GM21390 (cell line): ENCODE data around the gene CEP131.

Experiments
- ATAC-seq: cut with Tn5 transposase; IDR thresholded peaks from one replicate; pipeline ENCODE4 v1.9.1; 2021; ENCODE audit not compliant: unreplicated experiment

CEP131 gene

GRCh38 chr17:81170727-81171494, 51.9 kb downstream of the CEP131 start:
- no peak for ATAC-seq

DNA sequence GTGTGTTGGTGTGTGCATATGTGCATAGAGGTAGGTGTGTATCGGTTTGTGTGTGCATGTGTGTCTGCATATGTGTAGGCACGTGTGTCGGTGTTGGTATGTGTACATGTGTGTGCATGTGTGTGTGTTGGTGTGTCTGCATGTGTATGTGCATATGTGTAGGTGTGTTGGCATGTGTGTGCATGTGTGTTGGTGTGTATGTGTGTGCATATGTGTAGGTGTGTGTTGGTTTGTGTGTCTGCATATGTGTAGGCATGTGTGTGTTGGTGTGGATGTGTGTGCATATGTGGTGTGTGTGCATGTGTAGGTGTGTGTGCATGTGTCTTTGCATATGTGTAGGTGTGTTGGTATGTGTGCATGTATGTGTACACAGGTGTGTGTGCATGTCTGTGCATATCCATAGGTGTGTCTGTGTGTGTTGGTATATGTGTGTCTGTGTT, 52.9 kb downstream of the CEP131 start:
- no peak for ATAC-seq

- no peak for ATAC-seq
These were observed 55.1 kb downstream of the CEP131 start for GRCh38 chr17:81167638-81168037.

- no peak for ATAC-seq
These were observed 55.6 kb downstream of the CEP131 start for GRCh38 chr17:81167194-81167524.

DNA sequence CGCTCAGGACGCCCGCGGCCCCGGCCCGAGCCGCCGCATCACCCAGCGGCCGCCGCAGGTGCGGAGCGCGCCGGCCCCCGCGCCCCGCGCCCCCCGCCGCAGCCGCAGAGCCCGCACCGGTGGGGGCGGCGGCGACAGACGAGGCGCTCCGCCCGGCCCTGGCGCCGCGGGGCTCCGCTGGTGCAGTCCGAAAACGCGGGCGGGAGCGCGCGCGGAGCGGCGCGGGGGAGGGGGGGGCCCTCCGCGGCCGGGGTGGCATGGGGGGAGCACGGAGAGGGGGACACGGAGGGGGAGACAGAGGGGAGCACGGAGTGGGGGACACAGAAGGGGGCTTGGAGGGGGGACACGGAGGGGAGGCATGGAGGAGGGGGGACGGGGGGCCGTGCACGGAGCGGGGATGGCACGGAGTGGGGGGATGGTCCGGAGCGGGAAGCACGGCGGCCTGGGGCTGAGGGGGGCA, 56.7 kb downstream of the CEP131 start, which contains the start of gene AATK:
TSS of gene AATK (minus strand) at position 189 of the 460 bp plus-strand sequence. CDS start 229 bp downstream, outside the sequence.
- ATAC-seq = no peak

DNA sequence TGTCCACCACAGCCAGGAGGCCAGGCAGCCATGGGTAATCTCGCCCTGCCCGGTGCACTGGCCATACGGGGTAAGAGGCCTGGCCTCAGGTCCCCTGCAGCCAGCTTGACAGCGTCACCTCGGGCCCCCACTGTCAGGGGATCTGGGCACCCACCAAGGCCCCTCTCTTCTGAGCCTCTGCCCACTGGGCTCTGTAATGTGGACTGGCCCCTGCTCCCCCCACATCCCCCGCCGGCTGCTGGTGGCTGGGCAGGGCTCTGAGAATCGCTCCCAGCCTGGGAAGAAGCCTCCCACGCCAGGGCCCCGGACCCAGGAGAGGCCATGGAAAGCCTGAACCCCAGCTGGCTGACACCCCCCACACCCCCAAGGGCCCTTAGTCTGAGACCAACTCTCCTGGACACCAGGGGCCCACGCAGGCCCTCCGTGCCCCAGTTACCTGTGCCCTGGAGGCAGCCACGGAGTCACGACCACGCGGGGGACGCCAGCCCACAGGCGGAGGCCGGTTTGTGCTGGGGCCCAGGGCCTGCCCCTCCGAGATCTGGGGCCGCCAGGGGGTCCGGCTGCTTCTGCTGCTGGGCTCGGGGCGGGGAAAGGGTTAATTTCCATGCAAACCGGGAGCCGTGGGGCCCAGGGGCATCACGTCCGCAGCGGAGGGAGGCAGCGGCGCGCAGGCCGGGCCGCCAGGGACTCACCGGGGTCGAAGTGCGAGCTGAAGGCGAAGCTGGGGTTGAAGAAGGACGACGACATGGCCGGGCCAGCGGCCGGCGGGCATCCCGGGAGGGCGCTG, 57.3 kb downstream of the CEP131 start, which contains the start of gene PVALEF:
TSS of gene PVALEF (plus strand) at position 262 of the 787 bp plus-strand sequence. CDS start 15,720 bp downstream, outside the sequence.
- ATAC-seq = no peak

DNA sequence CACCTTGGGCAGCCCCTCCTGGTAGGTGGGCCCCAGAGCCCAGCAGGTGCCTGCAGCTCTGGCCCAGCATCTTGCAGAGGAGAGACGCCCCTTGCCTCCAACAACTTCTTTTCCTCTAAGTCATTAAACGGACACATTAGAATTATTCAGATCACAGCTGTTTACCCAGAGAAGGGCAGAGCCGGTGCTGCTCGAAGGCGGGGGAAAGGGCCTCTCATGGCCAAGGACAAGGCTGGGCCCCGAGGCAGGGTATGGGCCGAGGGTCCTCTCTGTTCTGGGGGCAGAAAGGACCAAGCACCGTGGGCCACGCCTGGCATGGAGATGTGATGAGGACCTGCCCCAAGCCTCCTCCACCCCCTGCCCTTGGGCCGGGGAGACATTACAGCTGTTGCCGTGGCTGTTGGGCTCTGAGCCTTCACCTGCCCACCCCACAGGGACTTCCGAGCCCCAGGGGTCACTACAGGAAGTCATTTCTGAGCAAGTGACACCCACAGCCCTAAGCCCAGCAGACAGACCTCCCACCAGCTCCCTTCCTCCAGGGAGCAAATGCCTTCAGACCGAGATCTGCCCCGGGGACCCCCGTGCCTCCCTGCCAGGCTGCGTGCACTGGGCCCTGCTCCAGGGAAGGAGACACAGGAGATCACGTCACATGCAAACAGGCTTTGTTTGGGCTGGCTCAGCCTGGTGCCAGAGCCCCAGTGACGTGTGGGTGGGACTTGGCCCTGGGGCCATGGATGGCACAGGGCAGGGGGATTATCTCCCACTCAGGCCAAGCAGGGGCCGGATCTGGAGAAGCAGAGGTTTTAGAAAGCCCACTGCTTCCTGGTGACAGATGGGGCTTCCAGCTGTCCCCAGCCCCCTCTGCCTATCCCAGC, 58.2 kb downstream of the CEP131 start:
- ATAC-seq = no peak

DNA sequence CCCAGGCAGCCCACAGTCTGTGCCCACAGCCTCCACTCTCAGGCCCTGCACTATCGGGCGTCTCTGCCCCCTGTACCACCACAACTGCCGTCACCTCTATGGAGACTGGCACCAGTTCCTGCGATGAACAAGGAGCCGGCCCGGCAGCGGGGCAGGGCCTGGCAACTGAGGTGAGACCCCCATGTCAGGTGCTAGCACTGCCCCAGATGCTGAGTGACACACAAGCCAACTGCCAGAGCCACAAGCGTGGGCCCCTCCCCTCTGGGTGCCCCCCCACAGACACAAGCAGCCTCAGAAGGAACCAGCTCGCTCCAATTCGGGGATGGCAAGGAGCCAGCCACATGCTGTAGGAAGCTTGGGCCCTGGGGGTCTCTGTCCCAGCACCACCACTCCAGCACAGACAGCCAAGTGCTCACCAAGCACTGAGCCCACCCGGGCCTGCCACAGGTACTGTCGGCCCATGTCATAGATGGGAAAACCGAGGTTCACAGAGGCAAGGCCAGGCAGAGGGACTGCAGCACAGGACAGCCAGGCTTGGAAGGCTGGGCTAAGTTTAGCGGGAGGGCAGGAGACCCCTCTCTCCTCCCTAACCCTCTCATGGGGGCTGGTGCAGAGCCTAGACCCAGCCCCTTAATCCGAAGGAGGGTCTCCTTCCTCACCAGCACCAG, 58.9 kb downstream of the CEP131 start:
- no peak for ATAC-seq

- no peak for ATAC-seq
These were observed 59.6 kb downstream of the CEP131 start for GRCh38 chr17:81163051-81163695.

GRCh38 chr17:81162491-81162890, 60.3 kb downstream of the CEP131 start:
- no peak for ATAC-seq

- no peak for ATAC-seq
These were observed 60.8 kb downstream of the CEP131 start for GRCh38 chr17:81161972-81162371.

GRCh38 chr17:81161536-81161935, 61.2 kb downstream of the CEP131 start:
- ATAC-seq = no peak

GRCh38 chr17:81160747-81161453, 61.9 kb downstream of the CEP131 start:
- no peak for ATAC-seq

- ATAC-seq = no peak
These were observed 62.5 kb downstream of the CEP131 start for GRCh38 chr17:81160306-81160705.

GRCh38 chr17:81159611-81160265, 63.0 kb downstream of the CEP131 start:
- no peak for ATAC-seq

DNA sequence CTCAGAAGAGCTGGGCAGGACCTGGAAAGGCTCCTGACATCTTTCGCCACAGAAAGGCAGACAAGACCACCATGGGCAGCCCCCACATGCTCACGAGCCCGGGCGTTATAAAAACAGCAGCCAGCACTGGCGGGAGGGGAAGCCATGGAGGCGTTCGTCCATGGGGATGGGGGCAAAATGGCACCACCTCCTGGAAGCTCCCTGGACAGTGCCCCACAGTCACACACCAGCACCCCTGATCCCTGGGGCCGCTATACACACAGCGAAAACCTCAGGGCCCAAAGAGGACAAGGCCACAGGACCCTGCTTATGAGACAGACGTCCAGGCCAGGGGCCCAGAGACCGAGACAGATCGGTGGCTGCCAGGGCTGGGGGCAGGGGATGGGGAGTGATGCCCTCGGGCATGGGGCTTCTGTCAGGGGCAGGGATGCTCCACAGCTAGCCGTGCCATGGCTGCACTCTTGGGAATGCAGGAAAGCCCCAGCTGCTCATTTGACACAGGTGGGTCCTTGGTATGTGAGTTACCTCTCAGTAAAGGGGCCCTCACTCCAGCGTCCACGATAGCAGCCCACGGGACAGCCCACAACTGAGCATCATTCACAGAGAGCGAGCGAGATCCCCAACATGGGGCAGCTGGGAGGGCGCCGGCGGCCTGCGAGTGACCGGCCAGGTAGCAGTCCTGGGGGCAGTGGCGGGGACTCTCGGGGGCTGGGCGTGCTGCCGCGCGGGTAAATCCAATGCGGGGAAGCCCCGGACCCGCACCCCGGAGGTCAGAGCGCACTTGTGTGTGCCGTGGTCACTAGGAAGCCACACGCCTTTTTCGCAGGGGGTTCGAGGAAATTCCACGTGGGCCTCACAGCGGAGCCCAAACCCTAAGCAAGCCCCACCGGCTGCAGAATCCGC, 63.8 kb downstream of the CEP131 start:
- no peak for ATAC-seq

- ATAC-seq = no peak
These were observed 64.7 kb downstream of the CEP131 start for GRCh38 chr17:81157848-81158687.
